Lower leg skin (tissue), 3 donors: ENCODE data around the gene POLR3E.

Experiments used
- CTCF ChIP-seq, 3 donors: fragments of 450-650 bp; IDR thresholded peaks; one replicate each; pipeline ENCODE4 v1.5.1; 2016; ENCODE audit warnings: antibody characterized with exemption in 3 of 3, mild to moderate bottlenecking in 3 of 3, moderate library complexity in 2 of 3
- POLR2A ChIP-seq, 2 donors: fragments of 450-650 bp; IDR thresholded peaks; one replicate each; pipeline ENCODE4 v1.6.1; 2016 to 2017; ENCODE audit warnings: antibody characterized with exemption in 2 of 2, mild to moderate bottlenecking in 1 of 2, moderate library complexity in 1 of 2

- no peak for TF ChIP-seq POLR2A (IDR thresholded peaks at IDR 0.05)
- TF ChIP-seq CTCF (IDR thresholded peaks at IDR 0.05) = no peak
Observed at GRCh38 chr16:22285080-22285479, 12.1 kb upstream of the POLR3E start.
